ENCODE results near the gene ERGIC1.

ERGIC1 gene

DNA sequence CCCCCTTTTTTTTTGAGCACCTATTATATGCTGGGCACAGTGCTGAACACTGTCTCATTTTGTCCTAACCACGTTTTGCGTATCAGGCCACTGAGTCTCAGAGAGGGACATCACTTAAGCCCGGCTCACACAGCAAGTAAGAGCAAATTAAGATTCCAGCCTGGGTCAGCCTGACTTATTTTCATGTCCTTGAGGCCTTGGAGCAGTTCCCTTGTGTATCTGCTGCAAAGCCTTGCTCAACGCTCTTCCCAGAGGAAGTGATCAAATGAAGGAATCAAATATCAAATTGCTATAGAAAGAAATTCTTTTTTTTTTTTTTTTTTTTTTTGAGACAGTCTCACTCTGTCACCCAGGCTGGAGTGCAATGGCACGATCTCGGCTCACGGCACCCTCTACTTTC is 30.7 kb downstream of the ERGIC1 start:
- peaks cover 42% of the 10 kb centered on the region for H3K4me1 Mint-ChIP-seq
- no peaks in the 10 kb centered on the region for H3K9me3 Mint-ChIP-seq
- H3K36me3 Mint-ChIP-seq, result peaks cover 14% of the 10 kb centered on the region
- no peak for ATAC-seq (ENCODE audit: low read depth)
- no peak for DNase-seq (ENCODE audit: low spot score in 2 of 2)
- no peaks in the 10 kb centered on the region for H3K27me3 Mint-ChIP-seq
- no peak overlapping the region for H3K4me3 Mint-ChIP-seq
- no peak overlapping the region for H3K27ac Mint-ChIP-seq

DNA sequence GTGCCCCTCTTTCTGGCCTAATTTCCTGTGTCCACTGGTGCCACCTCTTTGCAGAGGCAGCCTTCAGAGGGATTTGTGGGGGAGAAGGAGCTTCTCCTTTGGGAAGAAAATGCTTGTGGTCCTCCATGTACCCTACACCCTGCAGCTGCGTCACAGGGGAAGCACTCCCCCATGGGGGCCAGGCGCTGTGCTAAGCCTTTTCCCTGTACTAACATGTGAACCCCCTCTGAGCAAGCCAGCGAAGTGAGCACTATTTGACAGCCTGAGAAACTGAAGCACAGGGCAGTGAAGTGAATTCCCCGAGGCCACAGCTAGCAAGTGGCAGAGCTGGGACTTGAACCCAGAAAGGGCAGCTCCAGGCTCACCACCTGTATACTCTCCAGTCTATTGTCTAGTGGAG is 32.3 kb downstream of the ERGIC1 start:
- ATAC-seq (ENCODE audit: low read depth) (no peak), DNase-seq (ENCODE audit: low spot score in 2 of 2) (no peak)
- Mint-ChIP-seq H3K4me3 (no peak overlapping the region), H3K27me3 (no peaks in the 10 kb centered on the region), H3K27ac (no peak overlapping the region), H3K9me3 (no peaks in the 10 kb centered on the region), H3K36me3 (peaks cover 9% of the 10 kb centered on the region), H3K4me1 (peaks cover 28% of the 10 kb centered on the region)

DNA sequence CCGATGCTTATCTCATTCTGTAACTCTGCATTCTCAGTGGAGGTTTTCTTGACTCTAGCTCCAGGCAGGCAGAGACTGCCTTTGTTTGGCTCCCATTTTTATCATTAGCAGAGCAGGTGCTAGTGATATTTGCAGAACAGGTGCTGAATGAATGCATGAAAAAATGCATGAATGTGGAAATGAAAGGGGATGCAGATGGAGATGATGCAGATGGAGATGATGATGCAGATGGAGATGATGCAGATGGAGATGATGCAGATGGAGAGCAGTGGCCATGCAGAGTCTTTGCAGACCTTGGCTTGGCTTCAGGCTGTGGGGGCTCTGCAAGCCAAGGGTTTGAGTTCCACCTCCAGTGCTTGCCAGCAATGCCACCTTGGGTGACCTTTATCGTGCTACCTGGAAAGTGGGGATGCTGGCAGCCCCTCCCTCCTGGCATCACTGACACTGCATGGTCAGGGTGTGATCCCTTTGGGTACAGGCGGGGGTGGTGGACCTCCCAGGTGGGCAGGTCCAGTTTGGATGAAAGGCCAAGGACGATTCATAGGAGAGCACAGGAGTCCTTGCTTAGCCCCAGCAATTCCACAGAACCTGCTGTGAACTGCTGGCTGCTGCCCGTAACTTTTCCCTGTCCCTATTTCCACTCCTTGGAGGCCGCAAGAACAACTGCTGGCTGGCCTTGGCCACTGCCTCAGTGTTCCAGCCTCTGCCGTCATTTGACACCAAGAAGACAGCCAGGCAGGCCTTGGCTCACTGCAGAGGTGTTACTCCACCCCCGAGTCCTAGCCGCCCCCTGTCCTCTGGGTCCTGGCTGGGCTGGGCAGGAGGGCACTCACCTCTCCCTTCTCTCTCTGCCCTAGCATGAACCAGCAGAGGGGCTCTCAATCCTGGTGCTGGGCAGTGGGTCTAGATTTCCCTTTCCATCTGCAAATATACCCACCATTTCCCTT is 33.0 kb downstream of the ERGIC1 start:
- H3K36me3 Mint-ChIP-seq, result peaks cover 9% of the 10 kb centered on the region
- H3K4me1 Mint-ChIP-seq, result peaks cover 26% of the 10 kb centered on the region
- no peaks in the 10 kb centered on the region for H3K9me3 Mint-ChIP-seq
- DNase-seq (ENCODE audit: low spot score in 2 of 2) (no peak), ATAC-seq (ENCODE audit: low read depth) (peak; percentile 32)
- H3K4me3 Mint-ChIP-seq, result no peak overlapping the region
- H3K27me3 Mint-ChIP-seq, result no peaks in the 10 kb centered on the region
- no peak overlapping the region for H3K27ac Mint-ChIP-seq

DNA sequence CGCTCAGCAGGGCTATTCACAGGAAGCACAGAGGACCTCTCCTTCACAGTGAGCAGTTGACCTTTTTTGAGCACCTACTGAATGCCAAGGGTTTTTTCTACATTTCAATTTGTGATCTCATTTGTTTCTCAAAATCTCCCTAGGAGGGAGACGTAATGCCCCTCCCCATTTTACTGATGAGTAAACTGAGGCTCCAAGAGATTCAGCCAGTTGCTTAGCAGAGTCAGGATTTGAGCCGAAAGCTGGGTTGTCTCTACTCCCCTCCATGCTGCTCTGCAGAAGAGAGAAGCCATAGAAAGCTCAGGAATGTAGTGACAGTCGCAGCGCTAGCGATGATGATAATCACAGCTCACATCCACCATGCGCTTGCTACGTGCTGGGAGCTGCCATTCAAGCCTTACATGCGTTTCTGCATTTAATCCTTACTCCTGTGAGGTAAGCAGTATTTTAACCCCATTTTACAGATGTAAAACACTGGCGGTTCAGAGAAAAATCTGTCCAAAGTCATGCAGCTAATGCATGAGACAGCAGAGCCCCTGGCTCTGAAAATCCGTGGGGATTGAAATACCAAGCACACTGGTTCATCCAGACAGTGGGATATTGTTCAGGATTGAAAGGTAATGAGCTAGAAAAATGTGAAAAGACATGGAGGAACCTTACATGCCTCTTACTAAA is 33.8 kb downstream of the ERGIC1 start:
- DNase-seq (ENCODE audit: low spot score in 2 of 2) (no peak), ATAC-seq (ENCODE audit: low read depth) (no peak)
- Mint-ChIP-seq H3K27me3 (no peaks in the 10 kb centered on the region), H3K9me3 (no peaks in the 10 kb centered on the region), H3K27ac (peak overlapping the region; percentile 38), H3K4me1 (peaks cover 25% of the 10 kb centered on the region), H3K36me3 (peaks cover 6% of the 10 kb centered on the region), H3K4me3 (no peak overlapping the region)

DNA sequence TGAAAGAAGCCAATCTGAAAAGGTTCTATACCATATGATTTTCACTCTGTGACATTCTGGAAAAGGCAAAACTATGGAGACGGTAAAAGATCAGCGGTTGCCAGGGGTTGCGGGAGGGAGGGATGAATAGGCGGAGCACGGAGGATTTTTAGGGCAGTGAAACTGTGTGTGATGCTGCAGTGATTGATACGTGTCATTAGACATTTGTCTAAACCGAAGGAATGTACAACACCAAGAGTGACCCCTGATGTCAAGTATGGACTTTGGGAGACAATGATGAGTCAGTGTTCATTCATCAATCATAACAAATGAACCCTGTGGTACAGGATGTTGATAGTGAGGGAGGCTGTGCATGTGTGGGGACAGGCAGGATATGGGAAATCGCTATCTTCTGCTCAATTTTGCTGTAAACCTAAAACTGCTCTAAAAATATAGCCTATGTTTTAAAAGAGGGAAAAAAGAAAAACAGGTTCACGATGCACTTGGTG is 34.4 kb downstream of the ERGIC1 start:
- H3K4me1 Mint-ChIP-seq, result peaks cover 25% of the 10 kb centered on the region
- no peaks in the 10 kb centered on the region for H3K27me3 Mint-ChIP-seq
- ATAC-seq (ENCODE audit: low read depth) (no peak), DNase-seq (ENCODE audit: low spot score in 2 of 2) (no peak)
- peak overlapping the region; percentile 38 for H3K27ac Mint-ChIP-seq
- no peaks in the 10 kb centered on the region for H3K9me3 Mint-ChIP-seq
- H3K36me3 Mint-ChIP-seq, result peaks cover 6% of the 10 kb centered on the region
- no peak overlapping the region for H3K4me3 Mint-ChIP-seq

- DNase-seq (ENCODE audit: low spot score in 2 of 2), result no peak
- no peaks in the 10 kb centered on the region for H3K27me3 Mint-ChIP-seq
- H3K4me3 Mint-ChIP-seq, result no peak overlapping the region
- no peak for ATAC-seq (ENCODE audit: low read depth)
- no peaks in the 10 kb centered on the region for H3K9me3 Mint-ChIP-seq
- H3K36me3 Mint-ChIP-seq, result peaks cover 6% of the 10 kb centered on the region
- H3K27ac Mint-ChIP-seq, result peak overlapping the region; percentile 38
- peaks cover 25% of the 10 kb centered on the region for H3K4me1 Mint-ChIP-seq
Observed at GRCh38 chr5:172868924-172869591, 35.0 kb downstream of the ERGIC1 start.

GRCh38 chr5:172869691-172870090 is 35.6 kb downstream of the ERGIC1 start:
- no peak overlapping the region for H3K27ac Mint-ChIP-seq
- peaks cover 25% of the 10 kb centered on the region for H3K4me1 Mint-ChIP-seq
- peaks cover 6% of the 10 kb centered on the region for H3K36me3 Mint-ChIP-seq
- no peak for DNase-seq (ENCODE audit: low spot score in 2 of 2)
- no peak overlapping the region for H3K4me3 Mint-ChIP-seq
- H3K9me3 Mint-ChIP-seq, result no peaks in the 10 kb centered on the region
- no peak for ATAC-seq (ENCODE audit: low read depth)
- H3K27me3 Mint-ChIP-seq, result no peaks in the 10 kb centered on the region

DNA sequence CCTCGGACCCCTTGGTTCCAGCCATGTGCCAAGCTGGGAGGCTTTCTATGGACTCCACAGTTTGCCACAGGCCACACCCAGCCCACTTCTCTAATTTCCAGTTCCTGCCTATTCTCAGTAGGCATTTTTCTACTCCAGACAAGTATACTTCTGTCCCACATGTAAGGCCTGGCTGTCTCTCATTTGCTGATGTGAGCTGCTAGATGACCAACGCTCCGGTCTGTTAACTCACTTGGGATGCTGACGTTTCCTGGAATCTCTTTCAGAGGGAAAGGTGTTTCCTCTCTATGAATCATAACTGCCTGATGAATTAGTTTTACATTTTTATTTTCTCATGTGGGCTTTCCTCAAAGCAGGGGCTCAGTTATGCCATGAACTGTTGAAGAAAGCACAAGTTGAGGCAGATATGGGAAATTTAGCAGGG is 36.3 kb downstream of the ERGIC1 start:
- no peak for ATAC-seq (ENCODE audit: low read depth)
- DNase-seq (ENCODE audit: low spot score in 2 of 2), result no peak
- peaks cover 25% of the 10 kb centered on the region for H3K4me1 Mint-ChIP-seq
- peaks cover 6% of the 10 kb centered on the region for H3K36me3 Mint-ChIP-seq
- H3K27ac Mint-ChIP-seq, result no peak overlapping the region
- no peaks in the 10 kb centered on the region for H3K9me3 Mint-ChIP-seq
- H3K27me3 Mint-ChIP-seq, result no peaks in the 10 kb centered on the region
- H3K4me3 Mint-ChIP-seq, result no peak overlapping the region

DNA sequence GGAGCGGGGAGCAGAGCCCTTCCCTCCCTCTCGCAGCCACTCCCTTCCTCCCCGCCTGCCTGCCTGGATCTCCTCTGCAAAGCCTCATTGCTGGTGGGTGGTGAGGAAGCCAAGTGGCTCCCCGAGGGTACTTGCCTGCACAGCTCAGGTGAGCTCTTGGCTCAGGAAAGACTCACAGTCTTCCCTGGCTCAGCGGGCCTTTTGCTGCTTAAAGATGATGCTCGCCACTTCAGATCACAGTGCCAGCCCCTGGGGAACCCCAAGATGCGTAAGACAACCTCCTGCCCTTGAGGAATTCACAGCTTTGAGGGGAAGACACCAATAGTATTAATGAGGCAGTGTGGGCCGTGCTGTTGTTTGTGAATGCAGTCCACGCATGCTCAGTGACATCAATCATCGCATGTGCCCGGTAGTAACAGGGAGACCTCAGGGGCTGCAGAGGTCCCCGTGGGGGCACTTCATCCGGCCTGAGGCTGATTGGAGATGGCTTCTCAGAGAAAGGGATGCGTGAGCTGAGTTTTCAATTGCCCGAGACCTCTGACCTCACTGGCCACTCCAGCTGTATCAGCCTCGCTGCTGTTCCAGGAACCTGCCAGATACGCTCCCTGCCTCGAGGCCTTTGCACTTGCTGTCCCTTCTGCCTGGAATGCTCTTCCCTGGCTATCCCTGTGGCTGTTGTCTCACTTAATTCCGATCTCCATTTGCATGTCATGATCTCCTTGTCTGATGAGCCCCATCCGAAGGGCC is 36.8 kb downstream of the ERGIC1 start:
- no peak for DNase-seq (ENCODE audit: low spot score in 2 of 2)
- Mint-ChIP-seq H3K4me3 (no peak overlapping the region), H3K27ac (no peak overlapping the region), H3K4me1 (peaks cover 21% of the 10 kb centered on the region), H3K9me3 (no peaks in the 10 kb centered on the region), H3K36me3 (peaks cover 5% of the 10 kb centered on the region), H3K27me3 (no peaks in the 10 kb centered on the region)
- ATAC-seq (ENCODE audit: low read depth), result peak; percentile 49

- Mint-ChIP-seq H3K36me3 (peaks cover 5% of the 10 kb centered on the region), H3K27ac (no peak overlapping the region), H3K4me1 (peaks cover 23% of the 10 kb centered on the region), H3K4me3 (no peak overlapping the region), H3K27me3 (no peaks in the 10 kb centered on the region), H3K9me3 (no peaks in the 10 kb centered on the region)
- ATAC-seq (ENCODE audit: low read depth), result no peak
- no peak for DNase-seq (ENCODE audit: low spot score in 2 of 2)
Observed at GRCh38 chr5:172871536-172871935, 37.5 kb downstream of the ERGIC1 start.

DNA sequence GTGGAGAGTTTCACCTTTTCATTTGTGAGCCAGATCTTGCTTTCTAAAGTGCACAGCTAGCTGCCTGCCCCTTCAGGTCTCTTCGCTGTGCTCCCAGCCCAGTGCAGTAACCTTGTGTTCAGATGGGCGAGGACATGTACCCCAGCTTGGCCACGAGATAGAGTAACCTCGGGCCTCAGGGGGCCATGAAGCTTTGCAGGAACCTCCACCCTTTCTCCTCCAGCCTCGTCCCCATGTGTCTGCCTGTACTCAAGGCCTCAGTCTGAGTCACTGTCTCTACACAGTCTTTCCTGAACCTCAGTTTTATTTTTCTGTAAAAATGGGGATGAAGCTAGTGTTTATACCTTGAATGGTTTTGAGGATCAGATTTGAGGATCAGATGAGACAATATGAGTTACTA is 37.9 kb downstream of the ERGIC1 start:
- peaks cover 3% of the 10 kb centered on the region for H3K36me3 Mint-ChIP-seq
- ATAC-seq (ENCODE audit: low read depth) (no peak), DNase-seq (ENCODE audit: low spot score in 2 of 2) (no peak)
- no peaks in the 10 kb centered on the region for H3K27me3 Mint-ChIP-seq
- peaks cover 21% of the 10 kb centered on the region for H3K4me1 Mint-ChIP-seq
- H3K4me3 Mint-ChIP-seq, result no peak overlapping the region
- H3K27ac Mint-ChIP-seq, result peak overlapping the region; percentile 64
- H3K9me3 Mint-ChIP-seq, result no peaks in the 10 kb centered on the region

DNA sequence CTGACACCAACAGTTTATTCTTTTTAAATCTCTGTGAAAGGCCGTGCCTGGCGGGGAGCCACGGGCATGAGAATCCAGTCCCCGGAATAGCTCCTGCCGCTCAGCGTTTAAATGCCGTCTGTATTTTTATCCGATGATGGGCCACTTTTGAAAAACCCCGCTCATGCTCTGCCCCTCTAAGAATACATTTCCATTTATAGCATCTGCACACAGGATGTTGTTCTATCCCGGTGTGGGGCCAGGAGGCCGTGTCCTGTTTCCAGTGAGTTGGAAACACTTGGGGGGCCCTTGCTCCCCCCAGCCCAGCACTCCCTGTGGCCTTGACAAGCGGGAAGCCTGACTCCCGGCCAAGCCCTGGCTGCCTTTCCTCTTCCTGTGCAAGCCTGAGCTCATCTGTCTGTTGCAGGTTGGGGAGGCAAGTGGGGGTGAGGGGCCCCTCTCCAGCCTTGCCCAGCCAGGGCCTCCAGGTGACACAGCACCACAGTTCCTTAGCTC is 39.0 kb downstream of the ERGIC1 start:
- Mint-ChIP-seq H3K4me3 (peak overlapping the region; percentile 14), H3K9me3 (no peaks in the 10 kb centered on the region), H3K36me3 (peaks cover 3% of the 10 kb centered on the region), H3K27ac (no peak overlapping the region), H3K4me1 (peaks cover 22% of the 10 kb centered on the region), H3K27me3 (no peaks in the 10 kb centered on the region)
- no peak for DNase-seq (ENCODE audit: low spot score in 2 of 2)
- ATAC-seq (ENCODE audit: low read depth), result no peak

DNA sequence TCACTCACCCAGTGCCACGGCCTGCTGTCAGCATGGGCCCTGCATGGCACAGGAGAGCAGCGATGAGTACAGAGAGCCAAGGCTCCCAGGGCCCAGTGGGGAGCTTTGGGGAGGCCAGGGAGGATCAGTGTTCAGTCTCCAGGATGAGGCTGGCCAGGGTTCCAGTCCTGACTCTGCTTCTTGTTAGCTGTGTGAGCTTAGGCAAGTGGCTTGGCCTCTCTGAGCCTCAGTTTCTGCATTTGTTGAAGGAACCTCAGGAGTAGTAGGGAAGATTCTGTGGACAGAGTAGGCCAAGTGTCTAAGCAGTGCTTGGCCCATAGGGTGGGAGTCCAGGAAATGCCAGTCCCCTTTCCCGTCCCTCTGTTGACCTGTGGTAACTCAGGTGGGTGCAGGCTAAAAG is 39.5 kb downstream of the ERGIC1 start:
- no peak overlapping the region for H3K4me3 Mint-ChIP-seq
- DNase-seq (ENCODE audit: low spot score in 2 of 2) (no peak), ATAC-seq (ENCODE audit: low read depth) (no peak)
- no peaks in the 10 kb centered on the region for H3K36me3 Mint-ChIP-seq
- H3K27me3 Mint-ChIP-seq, result no peaks in the 10 kb centered on the region
- no peak overlapping the region for H3K27ac Mint-ChIP-seq
- no peaks in the 10 kb centered on the region for H3K9me3 Mint-ChIP-seq
- H3K4me1 Mint-ChIP-seq, result peaks cover 17% of the 10 kb centered on the region

All from memory B cell (primary cell).